ENCODE data around the gene COL6A2.

GRCh38 chr21:46098303-46099141 is 610 bp downstream of the COL6A2 start:
- TF ChIP-seq, protein P1, sequence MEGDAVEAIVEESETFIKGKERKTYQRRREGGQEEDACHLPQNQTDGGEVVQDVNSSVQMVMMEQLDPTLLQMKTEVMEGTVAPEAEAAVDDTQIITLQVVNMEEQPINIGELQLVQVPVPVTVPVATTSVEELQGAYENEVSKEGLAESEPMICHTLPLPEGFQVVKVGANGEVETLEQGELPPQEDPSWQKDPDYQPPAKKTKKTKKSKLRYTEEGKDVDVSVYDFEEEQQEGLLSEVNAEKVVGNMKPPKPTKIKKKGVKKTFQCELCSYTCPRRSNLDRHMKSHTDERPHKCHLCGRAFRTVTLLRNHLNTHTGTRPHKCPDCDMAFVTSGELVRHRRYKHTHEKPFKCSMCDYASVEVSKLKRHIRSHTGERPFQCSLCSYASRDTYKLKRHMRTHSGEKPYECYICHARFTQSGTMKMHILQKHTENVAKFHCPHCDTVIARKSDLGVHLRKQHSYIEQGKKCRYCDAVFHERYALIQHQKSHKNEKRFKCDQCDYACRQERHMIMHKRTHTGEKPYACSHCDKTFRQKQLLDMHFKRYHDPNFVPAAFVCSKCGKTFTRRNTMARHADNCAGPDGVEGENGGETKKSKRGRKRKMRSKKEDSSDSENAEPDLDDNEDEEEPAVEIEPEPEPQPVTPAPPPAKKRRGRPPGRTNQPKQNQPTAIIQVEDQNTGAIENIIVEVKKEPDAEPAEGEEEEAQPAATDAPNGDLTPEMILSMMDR (IDR thresholded peaks at IDR 0.05), result no peak
- TF ChIP-seq ELF1 (IDR thresholded peaks at IDR 0.05) (no peak), RFX5 (IDR thresholded peaks at IDR 0.05; ENCODE audit: low read length) (no peak), JUND (IDR thresholded peaks at IDR 0.05) (no peak), SIN3A (IDR thresholded peaks at IDR 0.05; ENCODE audit: borderline replicate concordance, low read depth, low read length) (no peak)

Data from SK-N-SH (cell line).